GM12892 (cell line): ENCODE results near the gene CPNE9.

ENCODE experiments used
- DNase-seq: peaks from one replicate; pipeline ENCODE4 v3.0.0; 2011; ENCODE audit not compliant: insufficient read length
- FAIRE-seq: peaks from 2 replicates; lab custom pipeline; 2011; peaks lifted over from hg19 to GRCh38; lab: Jason Lieb, UNC
- POLR2A ChIP-seq: IDR thresholded peaks from 2 replicates; pipeline ENCODE4 v1.6.1; 2011; ENCODE audit warnings: low read depth, low read length, control low read depth
- POLR2AphosphoS5 ChIP-seq: IDR thresholded peaks from 2 replicates; pipeline ENCODE4 v1.6.1; 2011; ENCODE audit warnings: low read depth, low read length, control low read depth
- TAF1 ChIP-seq: IDR thresholded peaks from 2 replicates; pipeline ENCODE4 v1.6.1; 2011; ENCODE audit warnings: low read depth, mild to moderate bottlenecking, control low read depth, low read length, borderline replicate concordance

Gene CPNE9

GRCh38 chr3:9704347-9705322 lies 1.0 kb downstream of the CPNE9 start:
- DNase-seq (no peak), FAIRE-seq (no peak)
- TF ChIP-seq POLR2A (no peak), POLR2AphosphoS5 (no peak), TAF1 (no peak)

- FAIRE-seq (no peak), DNase-seq (no peak)
- TF ChIP-seq POLR2A = no peak
- TF ChIP-seq TAF1 = no peak
- TF ChIP-seq POLR2AphosphoS5 = no peak
These were observed 6.6 kb downstream of the CPNE9 start for GRCh38 chr3:9710174-9710739.

GRCh38 chr3:9712415-9712814 lies 8.8 kb downstream of the CPNE9 start:
- DNase-seq (no peak), FAIRE-seq (no peak)
- no peak for TF ChIP-seq TAF1
- no peak for TF ChIP-seq POLR2AphosphoS5
- no peak for TF ChIP-seq POLR2A

- DNase-seq (no peak), FAIRE-seq (no peak)
- TF ChIP-seq POLR2AphosphoS5 (no peak), TAF1 (no peak), POLR2A (no peak)
These were observed 9.5 kb downstream of the CPNE9 start for GRCh38 chr3:9713142-9713541.

GRCh38 chr3:9715136-9715535 lies 11.5 kb downstream of the CPNE9 start:
- no peak for TF ChIP-seq POLR2A
- TF ChIP-seq TAF1 = no peak
- TF ChIP-seq POLR2AphosphoS5 = no peak
- no peak for FAIRE-seq
- DNase-seq = no peak

GRCh38 chr3:9715764-9716437 lies 12.3 kb downstream of the CPNE9 start:
- no peak for FAIRE-seq
- TF ChIP-seq POLR2A (no peak), TAF1 (no peak), POLR2AphosphoS5 (no peak)
- DNase-seq = no peak

GRCh38 chr3:9716801-9717555 lies 13.3 kb downstream of the CPNE9 start:
- DNase-seq (no peak), FAIRE-seq (no peak)
- TF ChIP-seq POLR2AphosphoS5 = no peak

- DNase-seq = no peak
- FAIRE-seq = no peak
These were observed 13.9 kb downstream of the CPNE9 start for GRCh38 chr3:9717563-9717962.

GRCh38 chr3:9718118-9718517 lies 14.5 kb downstream of the CPNE9 start:
- no peak for FAIRE-seq
- DNase-seq = no peak
- TF ChIP-seq POLR2A (no peak), TAF1 (no peak), POLR2AphosphoS5 (no peak)

More at GRCh38 chr3:9717563-9717962, 13.9 kb downstream of the CPNE9 start:
- TF ChIP-seq TAF1 (no peak), POLR2AphosphoS5 (no peak), POLR2A (no peak)

- FAIRE-seq = no peak
- DNase-seq = no peak
- TF ChIP-seq POLR2A (no peak), POLR2AphosphoS5 (no peak), TAF1 (no peak)
These were observed 17.5 kb downstream of the CPNE9 start for GRCh38 chr3:9721015-9721699.

- no peak for DNase-seq
- no peak for TF ChIP-seq TAF1
- no peak for TF ChIP-seq POLR2AphosphoS5
- TF ChIP-seq POLR2A = no peak
- no peak for FAIRE-seq
These were observed 18.0 kb downstream of the CPNE9 start for GRCh38 chr3:9721700-9722060.
